Measurements from ENCODE around the gene TACC2. TPM values are rescaled to one million over a fixed set of nuclear protein-coding genes. Genes with fewer than 3 reads are reported as not detected.
A peak's percentile ranks its signal among the peaks of the same experiment; 100 is the strongest.

TACC2 gene
- polyA plus RNA-seq, 1 donor from 2014 or later, result not detected

GRCh38 chr10:122182308-122182707 is 193.3 kb downstream of the TACC2 start:
- H3K27ac Mint-ChIP-seq, result no peak overlapping the region
- no peak overlapping the region for H3K4me3 Mint-ChIP-seq
- H3K9me3 Mint-ChIP-seq, result peaks cover 0 to 3% (median 2%) of the 10 kb centered on the region in 3 donors
- no peaks in the 10 kb centered on the region for H3K36me3 Mint-ChIP-seq
- H3K27me3 Mint-ChIP-seq, result peaks cover 5% of the 10 kb centered on the region
- H3K4me1 Mint-ChIP-seq, result no peaks in the 10 kb centered on the region

GRCh38 chr10:122184254-122184653 is 195.3 kb downstream of the TACC2 start:
- peaks cover 0 to 3% (median 2%) of the 10 kb centered on the region in 3 donors for H3K9me3 Mint-ChIP-seq
- no peak overlapping the region for H3K27ac Mint-ChIP-seq
- H3K27me3 Mint-ChIP-seq, result peaks cover 5% of the 10 kb centered on the region
- H3K36me3 Mint-ChIP-seq, result no peaks in the 10 kb centered on the region
- H3K4me3 Mint-ChIP-seq, result no peak overlapping the region
- no peaks in the 10 kb centered on the region for H3K4me1 Mint-ChIP-seq

- Mint-ChIP-seq H3K27ac (no peak overlapping the region), H3K27me3 (peaks cover 5% of the 10 kb centered on the region), H3K4me1 (no peaks in the 10 kb centered on the region), H3K4me3 (no peak overlapping the region), H3K9me3 (peaks cover 0 to 3% (median 2%) of the 10 kb centered on the region in 3 donors), H3K36me3 (no peaks in the 10 kb centered on the region)
These were observed 196.7 kb downstream of the TACC2 start for GRCh38 chr10:122185643-122186042.

GRCh38 chr10:122186816-122187810 is 198.2 kb downstream of the TACC2 start:
- H3K4me1 Mint-ChIP-seq, result no peaks in the 10 kb centered on the region
- H3K4me3 Mint-ChIP-seq, result no peak overlapping the region
- H3K27me3 Mint-ChIP-seq, result peaks cover 5% of the 10 kb centered on the region
- H3K36me3 Mint-ChIP-seq, result no peaks in the 10 kb centered on the region
- H3K27ac Mint-ChIP-seq, result no peak overlapping the region
- peaks cover 0 to 3% (median 2%) of the 10 kb centered on the region in 3 donors for H3K9me3 Mint-ChIP-seq

DNA sequence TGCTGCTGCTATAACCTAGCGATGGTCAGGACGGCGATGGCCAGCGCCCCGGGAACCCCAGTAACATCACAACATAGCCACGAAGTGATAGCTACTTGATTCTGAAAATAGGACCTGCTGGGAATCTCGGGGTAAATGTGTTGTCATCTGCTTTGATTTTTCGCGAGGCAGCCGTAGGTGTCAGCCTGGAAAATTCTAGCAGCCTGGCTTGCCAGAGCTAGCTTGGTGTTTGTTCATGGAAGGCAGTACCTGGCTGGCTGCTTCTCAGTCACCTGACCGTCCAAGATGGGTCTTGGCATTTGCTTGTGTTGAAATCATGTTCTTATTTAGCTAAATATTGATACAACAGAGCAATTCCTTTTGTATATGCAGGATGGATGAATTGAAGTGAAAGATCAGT is 199.7 kb downstream of the TACC2 start:
- Mint-ChIP-seq H3K4me1 (no peaks in the 10 kb centered on the region), H3K27me3 (peaks cover 1% of the 10 kb centered on the region), H3K9me3 (no peaks in the 10 kb centered on the region), H3K27ac (no peak overlapping the region), H3K36me3 (no peaks in the 10 kb centered on the region), H3K4me3 (no peak overlapping the region)

GRCh38 chr10:122189185-122189584 is 200.2 kb downstream of the TACC2 start:
- Mint-ChIP-seq H3K27me3 (peaks cover 1% of the 10 kb centered on the region), H3K9me3 (no peaks in the 10 kb centered on the region), H3K4me3 (no peak overlapping the region), H3K36me3 (no peaks in the 10 kb centered on the region), H3K4me1 (no peaks in the 10 kb centered on the region), H3K27ac (no peak overlapping the region)

DNA sequence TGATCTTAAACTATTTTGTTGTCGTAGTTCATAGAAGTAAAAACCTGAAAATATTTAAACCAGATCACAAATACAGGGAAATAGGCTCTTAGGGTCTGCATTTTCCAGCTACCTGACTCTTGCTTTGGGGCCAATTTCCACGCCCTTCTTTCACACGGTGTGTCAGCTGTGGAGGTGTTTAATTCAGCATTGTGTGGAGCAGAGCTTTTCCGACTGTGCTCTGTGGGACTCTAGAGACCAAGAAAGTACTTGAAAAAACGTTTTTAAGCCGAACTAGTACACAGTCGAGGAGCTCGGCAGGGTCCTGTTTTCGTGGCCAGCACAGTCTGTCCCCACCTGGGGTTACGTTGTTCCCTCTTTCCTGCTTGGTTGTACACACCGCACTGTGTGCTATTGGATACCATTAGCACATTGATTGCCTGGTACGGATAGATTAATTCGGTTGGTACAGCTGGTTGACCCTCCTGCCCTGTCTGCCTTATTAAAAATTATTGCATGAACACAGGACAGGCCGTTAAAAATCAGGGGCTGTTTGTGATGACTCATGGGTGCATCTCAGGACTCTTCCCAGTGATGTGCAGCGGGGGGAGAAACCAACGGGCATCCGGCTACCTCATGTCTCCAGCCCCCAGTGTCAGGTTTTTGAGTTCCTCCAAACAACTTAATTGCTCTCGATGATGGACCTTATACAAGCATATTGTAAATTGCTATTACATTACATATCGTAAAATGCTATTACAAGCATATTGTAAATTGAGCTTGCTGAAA is 201.4 kb downstream of the TACC2 start:
- Mint-ChIP-seq H3K36me3 (peaks cover 1% of the 10 kb centered on the region), H3K27ac (peak overlapping the region in 1 of 3 donors; percentile 43), H3K4me1 (no peaks in the 10 kb centered on the region), H3K27me3 (peaks cover 3% of the 10 kb centered on the region), H3K4me3 (no peak overlapping the region), H3K9me3 (no peaks in the 10 kb centered on the region)

DNA sequence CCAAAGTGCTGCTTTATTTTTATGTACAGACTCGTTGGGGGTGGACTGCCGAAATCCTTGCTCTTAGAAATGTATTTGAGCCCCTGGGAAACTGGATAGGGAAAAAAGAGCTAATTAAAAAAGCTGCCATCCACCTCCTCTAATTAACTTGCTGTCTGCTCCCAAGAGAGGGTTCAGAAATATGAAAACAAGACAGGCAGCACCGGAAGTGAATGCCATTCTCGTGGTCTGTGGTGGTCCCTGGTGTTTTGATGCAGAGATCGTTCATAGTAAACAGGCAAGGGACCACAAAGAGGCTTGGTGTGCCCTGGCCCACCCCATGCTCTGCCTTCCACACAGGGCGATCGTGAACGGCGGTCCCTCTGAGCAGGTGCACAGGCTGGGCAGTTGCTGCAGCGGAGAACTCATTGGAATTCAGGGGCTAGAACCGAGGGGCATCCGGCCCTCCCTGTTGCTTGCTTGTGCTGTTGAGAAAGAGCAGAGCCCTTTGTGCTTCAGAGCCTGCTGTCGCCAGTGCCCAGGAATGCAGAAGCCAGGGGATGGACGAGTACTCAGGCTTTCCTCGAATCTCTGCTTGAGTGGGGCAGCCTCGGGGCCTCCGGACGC is 203.1 kb downstream of the TACC2 start:
- Mint-ChIP-seq H3K27ac (no peak overlapping the region), H3K27me3 (peaks cover 3% of the 10 kb centered on the region), H3K4me1 (no peaks in the 10 kb centered on the region), H3K9me3 (no peaks in the 10 kb centered on the region), H3K36me3 (peaks cover 1% of the 10 kb centered on the region), H3K4me3 (no peak overlapping the region)

DNA sequence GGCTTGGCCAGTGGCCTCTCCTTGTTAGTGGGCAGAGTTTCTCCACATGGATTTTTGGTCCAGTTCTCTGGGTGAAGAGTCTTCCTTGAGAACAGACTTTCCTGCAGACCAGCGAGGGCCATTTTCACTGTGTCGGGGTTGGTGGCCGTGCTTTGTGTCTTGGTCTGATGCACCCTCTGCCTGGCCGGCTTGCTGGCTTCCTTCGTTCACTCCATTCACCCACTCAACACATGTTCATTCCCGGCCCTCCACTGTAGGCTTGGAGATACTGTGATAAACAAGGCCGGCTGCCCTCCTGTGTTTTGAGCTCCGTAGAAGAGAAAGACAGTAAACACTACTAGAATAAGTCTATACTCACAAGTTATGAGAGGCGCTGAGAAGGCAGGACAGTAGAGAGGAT is 205.3 kb downstream of the TACC2 start:
- Mint-ChIP-seq H3K36me3 (peaks cover 1% of the 10 kb centered on the region), H3K9me3 (no peaks in the 10 kb centered on the region), H3K27me3 (peaks cover 5% of the 10 kb centered on the region), H3K27ac (no peak overlapping the region), H3K4me1 (no peaks in the 10 kb centered on the region), H3K4me3 (no peak overlapping the region)

DNA sequence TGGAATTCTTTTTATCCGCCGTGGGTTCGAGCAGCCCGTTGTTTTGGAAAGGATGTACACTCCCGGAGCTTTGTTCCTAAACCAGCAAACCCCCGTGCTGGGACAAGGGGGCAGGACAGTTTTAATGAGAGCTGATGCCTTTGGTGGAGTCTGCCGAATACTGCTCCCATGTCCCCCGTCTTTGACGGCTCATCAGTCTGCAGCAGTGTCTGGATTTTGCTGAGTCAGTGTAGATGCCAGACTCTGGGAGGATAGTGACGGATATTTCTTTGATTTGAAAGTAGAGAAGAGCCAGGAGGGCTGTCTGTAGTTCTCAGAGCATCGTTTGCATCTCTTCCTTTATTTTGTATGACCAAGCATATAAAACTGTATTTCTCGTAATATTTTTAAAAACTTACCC is 207.3 kb downstream of the TACC2 start:
- Mint-ChIP-seq H3K9me3 (no peaks in the 10 kb centered on the region), H3K27ac (no peak overlapping the region), H3K27me3 (peaks cover 5% of the 10 kb centered on the region), H3K4me1 (no peaks in the 10 kb centered on the region), H3K4me3 (no peak overlapping the region), H3K36me3 (peaks cover 1% of the 10 kb centered on the region)

DNA sequence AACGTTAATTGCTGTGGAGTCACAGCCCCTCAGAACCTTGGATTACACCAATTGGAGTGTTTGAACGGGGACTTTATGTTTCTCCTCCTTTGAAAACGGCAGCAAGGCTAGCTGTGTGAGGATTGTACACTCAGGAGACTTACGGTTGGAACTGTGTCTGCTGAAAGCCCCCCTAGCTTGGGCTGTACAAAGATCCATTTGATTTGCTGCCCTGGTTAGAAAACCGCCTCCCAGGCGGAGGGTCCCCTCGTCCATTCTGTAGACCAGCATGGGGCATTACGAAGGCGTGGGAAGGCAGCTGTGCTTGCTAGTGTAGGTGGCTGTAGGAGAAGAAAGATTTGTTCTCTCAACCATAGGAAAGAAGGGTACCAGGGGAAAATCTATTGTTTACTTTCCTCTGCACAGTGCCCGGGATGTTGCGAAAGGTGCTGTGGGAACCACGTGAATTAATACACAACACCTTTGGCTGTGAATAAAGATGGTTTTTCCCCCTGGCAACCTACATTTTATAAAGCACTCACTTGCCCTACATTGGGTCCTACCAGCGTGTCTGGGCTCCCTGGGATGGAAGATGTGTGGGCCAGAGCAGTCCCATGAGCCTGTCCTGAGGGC is 208.8 kb downstream of the TACC2 start:
- Mint-ChIP-seq H3K27me3 (peaks cover 5% of the 10 kb centered on the region), H3K9me3 (no peaks in the 10 kb centered on the region), H3K4me3 (no peak overlapping the region), H3K4me1 (no peaks in the 10 kb centered on the region), H3K36me3 (peaks cover 1% of the 10 kb centered on the region), H3K27ac (no peak overlapping the region)

- Mint-ChIP-seq H3K36me3 (peaks cover 1% of the 10 kb centered on the region), H3K4me1 (no peaks in the 10 kb centered on the region), H3K9me3 (no peaks in the 10 kb centered on the region), H3K27ac (peak overlapping the region in 1 of 3 donors; percentile 70), H3K4me3 (peak overlapping the region in 1 of 4 donors; percentile 38), H3K27me3 (peaks cover 4% of the 10 kb centered on the region)
These were observed 209.7 kb downstream of the TACC2 start for GRCh38 chr10:122198631-122199030.

DNA sequence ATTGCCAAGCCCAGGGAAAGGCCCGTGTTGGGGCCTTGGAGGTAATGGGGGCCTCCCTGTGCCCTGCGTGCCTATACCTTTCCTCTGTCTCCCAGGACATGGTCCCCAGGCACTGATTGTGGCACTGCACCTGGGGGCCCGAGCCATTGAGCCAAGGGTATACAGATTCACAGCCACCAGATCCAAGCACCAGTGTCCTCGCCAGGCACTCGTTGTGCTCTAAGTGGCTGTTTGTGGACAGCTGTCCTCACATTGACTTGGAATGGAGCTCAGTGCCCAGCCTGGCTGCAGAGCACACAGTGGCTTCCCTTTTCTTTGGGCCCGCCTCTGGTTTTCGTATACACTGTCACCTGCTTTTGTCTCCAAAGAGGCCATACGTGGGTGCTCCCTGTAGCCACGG is 210.1 kb downstream of the TACC2 start:
- H3K4me1 Mint-ChIP-seq, result no peaks in the 10 kb centered on the region
- H3K9me3 Mint-ChIP-seq, result no peaks in the 10 kb centered on the region
- peaks cover 4% of the 10 kb centered on the region for H3K27me3 Mint-ChIP-seq
- peaks cover 1% of the 10 kb centered on the region for H3K36me3 Mint-ChIP-seq
- no peak overlapping the region for H3K27ac Mint-ChIP-seq
- no peak overlapping the region for H3K4me3 Mint-ChIP-seq

DNA sequence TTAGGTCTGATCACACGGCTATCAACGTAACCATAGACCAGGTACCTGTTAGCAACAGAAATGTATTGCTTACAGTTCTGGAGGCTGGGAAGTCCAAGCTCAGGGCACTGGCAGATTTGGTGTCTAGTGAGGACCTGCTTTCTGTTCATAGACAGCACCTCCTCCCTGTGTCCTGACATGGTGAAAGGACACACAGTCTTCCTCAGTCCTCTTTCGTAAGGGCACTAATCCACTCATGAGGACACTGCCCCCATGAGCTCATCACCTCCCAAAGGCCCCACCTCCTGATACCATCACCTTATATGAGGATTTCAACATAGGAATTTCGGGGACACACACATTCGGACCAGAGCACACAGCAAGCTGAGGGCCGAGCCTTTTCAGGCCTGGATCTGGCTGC is 210.7 kb downstream of the TACC2 start:
- Mint-ChIP-seq H3K4me3 (no peak overlapping the region), H3K27me3 (peaks cover 2% of the 10 kb centered on the region), H3K27ac (no peak overlapping the region)

GRCh38 chr10:122201401-122201800 is 212.4 kb downstream of the TACC2 start:
- Mint-ChIP-seq H3K9me3 (peaks cover 0 to 2% (median 0%) of the 10 kb centered on the region in 3 donors), H3K27me3 (peaks cover 2% of the 10 kb centered on the region), H3K4me1 (peaks cover 0 to 2% (median 0%) of the 10 kb centered on the region in 3 donors), H3K36me3 (no peaks in the 10 kb centered on the region), H3K4me3 (no peak overlapping the region), H3K27ac (no peak overlapping the region)

More for the DNA sequence above, 210.7 kb downstream of the TACC2 start:
- H3K4me1 Mint-ChIP-seq, result no peaks in the 10 kb centered on the region
- peaks cover 1% of the 10 kb centered on the region for H3K36me3 Mint-ChIP-seq
- no peaks in the 10 kb centered on the region for H3K9me3 Mint-ChIP-seq

Data from IgD-negative memory B cell (primary cell).